ENCODE data around the gene SPECC1L. TPM values are rescaled to one million over a fixed set of nuclear protein-coding genes. Genes with fewer than 3 reads are reported as not detected.

Gene SPECC1L
- total RNA-seq, 1 experiment from 2014 or later = 40.8 TPM

- H3K27ac ChIP-seq (ENCODE audit: low read depth, low read length) = peak overlapping the region; percentile 68; the same call in 1 of the 2 replicates
- peak overlapping the region; percentile 32; the same call in 1 of the 2 replicates for H3K9ac ChIP-seq (ENCODE audit: low read length)
- DNase-seq (ENCODE audit: low read depth, low spot score) = peak; percentile 82
- no peak overlapping the region for H2AFZ ChIP-seq (ENCODE audit: low read depth, low read length, poor library complexity, severe bottlenecking)
- TF ChIP-seq TCF7L2 (IDR thresholded peaks at IDR 0.05; ENCODE audit: borderline replicate concordance, extremely low read depth, insufficient read depth, insufficient read length) (peak; percentile 38), SIN3A (IDR thresholded peaks at IDR 0.05; ENCODE audit: low read depth) (peak; percentile 55), ZFX (IDR thresholded peaks at IDR 0.05) (no peak), SRF (IDR thresholded peaks at IDR 0.05; ENCODE audit: low read depth) (peak; percentile 77), ELF1 (IDR thresholded peaks at IDR 0.05; ENCODE audit: borderline replicate concordance, low read depth) (peak; percentile 51; the same call in 1 of the 2 replicates), CEBPB (IDR thresholded peaks at IDR 0.05; ENCODE audit: low read depth) (no peak), ZBTB33 (IDR thresholded peaks at IDR 0.05; ENCODE audit: extremely low read depth, insufficient replicate concordance, low read length) (no peak), CBX3 (IDR thresholded peaks at IDR 0.05; ENCODE audit: low read depth) (no peak), SP1 (IDR thresholded peaks at IDR 0.05; ENCODE audit: low read depth) (peak; percentile 76), POLR2A (IDR thresholded peaks at IDR 0.05; ENCODE audit: borderline replicate concordance, extremely low read depth, insufficient read depth, insufficient read length) (no peak), FOSL1 (IDR thresholded peaks at IDR 0.05; ENCODE audit: low read depth) (peak; percentile 84), MAX (IDR thresholded peaks at IDR 0.05) (peak; percentile 70; the same call in 1 of the 2 replicates), ZNF274 (IDR thresholded peaks at IDR 0.05; ENCODE audit: low read depth, low read length) (no peak), POLR2AphosphoS5 (IDR thresholded peaks at IDR 0.05; ENCODE audit: low read depth, low read length) (peak; percentile 51; the same call in 1 of the 2 replicates), EZH2 (IDR thresholded peaks at IDR 0.05) (no peak), EZH2phosphoT487 (IDR thresholded peaks at IDR 0.05; ENCODE audit: borderline replicate concordance) (no peak), JUND (IDR thresholded peaks at IDR 0.05) (peak; percentile 87), RAD21 (IDR thresholded peaks at IDR 0.05; ENCODE audit: low read depth) (no peak), EGR1 (IDR thresholded peaks at IDR 0.05; ENCODE audit: low read depth) (no peak)
- ATAC-seq = peak; percentile 95
- no peaks in the 10 kb centered on the region; the same call in 1 of the 2 replicates for H3K79me2 ChIP-seq (ENCODE audit: insufficient read depth, low read length)
- no peaks in the 10 kb centered on the region for H3K9me3 ChIP-seq (ENCODE audit: control insufficient read depth in 1 of 2, insufficient read depth in 1 of 2, low read depth in 1 of 2, low read length in 2 of 2)
- RAD21 ChIA-PET (ENCODE audit: low non-redundant PET in 1 of 2, low total read pairs in 2 of 2, uncharacterized antibody in 2 of 2, unreplicated experiment in 2 of 2) = interaction anchor here in 1 of 2 experiments (0.6 kb wide), 1 partner anchor 102 kb away, joined by 4 read pairs; no protein-coding TSS in a partner anchor
- H3K4me3 ChIP-seq (replicated peaks in 1 of 2; ENCODE audit: low read depth in 1 of 2, low read length in 2 of 2) = peak overlapping the region in 1 of 2 experiments; percentile 11; a peak in 1 of 4 replicates
- H3K27me3 ChIP-seq (ENCODE audit: insufficient read depth, low read length) = no peaks in the 10 kb centered on the region
- peaks cover 10% of the 10 kb centered on the region for H4K20me1 ChIP-seq (ENCODE audit: insufficient read depth)
- peaks cover 26 to 37% of the 10 kb centered on the region in 2 experiments for H3K4me1 ChIP-seq (ENCODE audit: control insufficient read depth in 1 of 2, insufficient read depth in 2 of 2, low read length in 2 of 2)
- POLR2A ChIA-PET = no interaction called here
- CTCF ChIA-PET = interaction anchor here (1.4 kb wide), 1 partner anchor 21 kb away, joined by 3 read pairs; no protein-coding TSS in a partner anchor
- H3K4me2 ChIP-seq (ENCODE audit: low read length) = peak overlapping the region; percentile 61
- intact Hi-C loops (cut with micrococcal nuclease) = no loop called here
- no peaks in the 10 kb centered on the region for H3K9me2 ChIP-seq (ENCODE audit: insufficient read depth)
- BruUV-seq (replicated peaks) = no TSS peak
- peaks cover 3 to 11% of the 10 kb centered on the region in 2 experiments; a peak in 3 of 4 replicates for H3K36me3 ChIP-seq (ENCODE audit: control insufficient read depth in 1 of 2, insufficient read depth in 2 of 2, low read length in 2 of 2)
Observed at GRCh38 chr22:24402460-24403192, 132.0 kb downstream of the SPECC1L start.
